ENCODE results near the gene SACS. TPM values are rescaled to one million over a fixed set of nuclear protein-coding genes. Genes with fewer than 3 reads are reported as not detected.
"Not testable (repeated sequence)": the region's sequence is repeated elsewhere in the genome, so short reads cannot be mapped to it uniquely, and the experiment has no call there.

SACS gene
- total RNA-seq, 2 donors from 2014 or later, result 31.5 to 33.4 TPM

DNA sequence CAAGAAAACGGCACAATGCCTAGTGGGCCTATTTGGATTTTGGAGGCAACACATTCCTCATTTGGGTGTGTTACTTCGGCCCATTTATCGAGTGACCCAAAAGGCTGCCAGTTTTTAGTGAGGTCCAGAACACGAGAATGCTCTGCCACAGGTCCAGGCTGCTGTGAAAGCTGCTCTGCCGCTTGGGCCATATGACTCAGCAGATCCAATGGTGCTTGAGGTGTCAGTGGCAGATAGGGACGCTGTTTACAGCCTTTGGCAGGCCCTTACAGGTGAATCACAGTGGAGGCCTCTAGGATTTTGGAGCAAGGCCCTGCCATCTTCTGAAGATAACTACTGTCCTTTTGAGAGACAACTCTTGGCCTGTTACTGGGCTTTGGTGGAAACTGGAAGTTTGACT, 118.7 kb downstream of the SACS start:
- not testable (repeated sequence) for H3K36me3 Mint-ChIP-seq; H3K9me3 Mint-ChIP-seq; H3K27ac Mint-ChIP-seq; ATAC-seq; DNase-seq (ENCODE audit: low spot score in 2 of 2)

DNA sequence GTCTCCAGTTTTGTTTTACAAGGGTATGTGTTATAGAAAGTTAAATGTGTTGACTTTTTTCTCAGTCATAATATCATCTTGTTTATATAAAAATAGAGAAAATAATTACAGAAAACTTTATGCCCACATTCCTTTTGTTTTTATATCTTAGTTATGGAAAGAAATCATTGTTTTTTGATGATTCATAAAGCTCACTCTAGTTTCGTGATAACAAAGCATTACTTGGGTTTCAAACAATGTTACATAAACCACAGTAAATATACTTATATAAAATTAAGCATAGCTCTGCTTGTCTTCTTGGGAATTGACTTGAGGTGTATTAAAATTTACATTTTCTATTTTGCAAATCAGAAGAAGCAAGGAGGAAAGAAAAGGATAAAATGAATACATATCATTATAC, 140.9 kb downstream of the SACS start:
- H3K27ac Mint-ChIP-seq, result no peak overlapping the region
- ATAC-seq, result no peak
- no peaks in the 10 kb centered on the region for H3K9me3 Mint-ChIP-seq
- no peaks in the 10 kb centered on the region for H3K36me3 Mint-ChIP-seq
- no peak for DNase-seq (ENCODE audit: low spot score in 2 of 2)

DNA sequence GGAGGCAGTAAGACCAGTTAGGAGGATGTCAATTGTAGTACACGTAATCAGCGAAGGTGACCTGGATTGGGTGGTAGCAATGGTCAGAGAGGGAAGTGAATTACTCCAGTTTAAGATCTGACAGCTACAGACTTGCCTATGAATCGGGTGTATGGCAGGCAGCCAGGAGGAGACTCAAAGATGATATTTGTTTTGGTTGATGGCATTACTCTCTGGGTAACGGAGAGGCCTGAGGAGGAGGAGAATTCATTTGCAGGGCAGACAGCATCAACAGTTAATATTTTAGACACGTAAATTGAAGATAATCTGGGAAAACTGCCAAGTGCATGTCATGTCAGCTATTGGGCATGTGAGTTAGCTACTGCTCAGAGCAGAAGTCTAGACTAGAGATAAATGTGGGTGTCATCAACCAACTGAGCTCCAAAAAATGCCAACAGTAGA, 143.6 kb downstream of the SACS start:
- Mint-ChIP-seq H3K9me3 (no peaks in the 10 kb centered on the region), H3K27ac (no peak overlapping the region), H3K36me3 (peaks cover 0 to under 1% of the 10 kb centered on the region in 2 donors)
- no peak for ATAC-seq
- DNase-seq (ENCODE audit: low spot score in 2 of 2), result no peak

DNA sequence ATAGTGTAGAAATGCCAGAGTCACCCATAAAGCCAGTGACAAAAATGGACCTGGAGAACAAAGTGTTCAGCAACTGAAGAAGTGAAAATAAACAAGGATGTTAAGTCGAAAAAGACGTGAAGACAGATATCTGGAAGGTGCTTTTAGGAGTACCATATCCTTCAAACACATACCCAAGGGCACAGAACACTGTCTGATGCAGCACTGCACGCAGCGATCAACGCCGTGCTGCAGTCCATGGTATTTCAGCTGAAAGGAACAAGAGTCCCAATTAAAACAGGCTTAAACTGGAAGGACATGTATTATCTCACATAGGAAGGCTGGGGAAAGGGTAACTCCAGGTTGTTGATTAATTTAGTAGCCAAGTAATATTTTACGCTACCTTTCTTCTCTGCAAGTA, 144.5 kb downstream of the SACS start:
- DNase-seq (ENCODE audit: low spot score in 2 of 2) (no peak), ATAC-seq (no peak)
- H3K27ac Mint-ChIP-seq, result no peak overlapping the region
- peaks cover 3% of the 10 kb centered on the region in 2 donors for H3K9me3 Mint-ChIP-seq
- H3K36me3 Mint-ChIP-seq, result peaks cover 0 to 4% of the 10 kb centered on the region in 2 donors

DNA sequence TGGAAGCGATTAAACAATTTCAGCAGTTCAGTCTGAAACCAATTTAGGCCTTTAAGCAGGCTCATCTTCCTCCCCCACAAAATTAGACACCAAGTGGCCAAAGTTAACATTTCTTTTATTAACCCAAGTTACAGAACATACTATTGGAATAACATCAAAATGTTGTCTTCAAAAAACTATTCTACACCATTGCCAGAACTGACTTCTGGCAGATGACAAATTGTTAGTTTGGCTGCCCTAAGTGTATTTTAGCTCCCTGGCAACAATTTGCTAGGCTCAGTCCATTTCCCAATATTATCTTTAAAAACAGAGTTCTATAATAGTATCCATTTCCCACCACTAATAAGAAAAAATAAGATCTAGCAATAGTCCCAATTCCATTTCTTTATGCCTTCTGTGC, 144.9 kb downstream of the SACS start:
- no peak for ATAC-seq

DNA sequence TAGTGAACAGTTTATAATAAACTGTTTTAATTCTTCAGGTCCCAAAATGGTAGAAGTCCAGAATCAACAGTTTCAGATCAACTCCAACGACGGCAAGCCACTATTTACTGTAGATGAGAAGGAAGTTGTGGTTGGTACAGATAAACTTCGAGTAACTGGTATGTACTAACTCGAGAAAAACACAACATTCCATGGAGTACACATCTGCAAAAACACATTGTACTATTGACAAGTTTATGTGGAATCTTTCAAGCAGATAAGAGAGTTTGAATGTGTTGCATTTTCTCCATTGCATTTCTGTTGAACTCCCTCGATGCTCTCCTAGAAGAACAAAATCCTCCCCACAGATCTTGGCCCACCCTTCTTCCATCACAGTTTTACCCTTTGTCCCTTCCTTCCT, 154.2 kb downstream of the SACS start:
- peaks cover 0 to 3% of the 10 kb centered on the region in 2 donors for H3K9me3 Mint-ChIP-seq
- ATAC-seq, result no peak
- no peak for DNase-seq (ENCODE audit: low spot score in 2 of 2)
- no peaks in the 10 kb centered on the region for H3K36me3 Mint-ChIP-seq
- no peak overlapping the region for H3K27ac Mint-ChIP-seq

More for the DNA sequence above, 144.9 kb downstream of the SACS start:
- Mint-ChIP-seq H3K36me3 (peaks cover 0 to 4% of the 10 kb centered on the region in 2 donors), H3K27ac (no peak overlapping the region), H3K9me3 (peaks cover 3% of the 10 kb centered on the region in 2 donors)
- DNase-seq (ENCODE audit: low spot score in 2 of 2), result no peak

Other genes with a start within 250 kb of the SACS start
- gene TNFRSF19, start 136.7 kb upstream of the SACS start, total RNA-seq, result not detected

Data from activated naive CD4-positive, alpha-beta T cell treated with anti-CD3 and anti-CD28 coated beads, Interleukin-2, amount 50 U/mL, for 72 hours (primary cell).